Eye (tissue), 1 donor: ENCODE measurements around the gene RAB41.
"Not testable (repeated sequence)": the region's sequence is repeated elsewhere in the genome, so short reads cannot be mapped to it uniquely, and the experiment has no call there.

Source experiments
- DNase-seq: peaks from one replicate; pipeline ENCODE4 v3.0.0-alpha.2; 2015

Gene RAB41

GRCh38 chrX:70292788-70293187, 10.8 kb downstream of the RAB41 start:
- no peak for DNase-seq

GRCh38 chrX:70293621-70294020, 11.6 kb downstream of the RAB41 start:
- DNase-seq = no peak

- no peak for DNase-seq
Observed at GRCh38 chrX:70301716-70302115, 19.7 kb downstream of the RAB41 start.

GRCh38 chrX:70313503-70313902, 31.5 kb downstream of the RAB41 start:
- no peak for DNase-seq

GRCh38 chrX:70322784-70323183, 40.8 kb downstream of the RAB41 start:
- no peak for DNase-seq

GRCh38 chrX:70323628-70324027, 41.7 kb downstream of the RAB41 start:
- not testable (repeated sequence) for DNase-seq

- no peak for DNase-seq
Observed at GRCh38 chrX:70324326-70324725, 42.4 kb downstream of the RAB41 start.

- DNase-seq = no peak
Observed at GRCh38 chrX:70331161-70331560, 49.2 kb downstream of the RAB41 start.

- DNase-seq = no peak
Observed at GRCh38 chrX:70332600-70332999, 50.6 kb downstream of the RAB41 start.
